HG02870 (cell line): ENCODE data around the gene FAM83E.

Source experiments
- ATAC-seq: cut with Tn5 transposase; IDR thresholded peaks from one replicate; pipeline ENCODE4 v1.9.1; 2021; ENCODE audit warnings: mild to moderate bottlenecking, moderate library complexity; ENCODE audit not compliant: unreplicated experiment

Gene FAM83E

DNA sequence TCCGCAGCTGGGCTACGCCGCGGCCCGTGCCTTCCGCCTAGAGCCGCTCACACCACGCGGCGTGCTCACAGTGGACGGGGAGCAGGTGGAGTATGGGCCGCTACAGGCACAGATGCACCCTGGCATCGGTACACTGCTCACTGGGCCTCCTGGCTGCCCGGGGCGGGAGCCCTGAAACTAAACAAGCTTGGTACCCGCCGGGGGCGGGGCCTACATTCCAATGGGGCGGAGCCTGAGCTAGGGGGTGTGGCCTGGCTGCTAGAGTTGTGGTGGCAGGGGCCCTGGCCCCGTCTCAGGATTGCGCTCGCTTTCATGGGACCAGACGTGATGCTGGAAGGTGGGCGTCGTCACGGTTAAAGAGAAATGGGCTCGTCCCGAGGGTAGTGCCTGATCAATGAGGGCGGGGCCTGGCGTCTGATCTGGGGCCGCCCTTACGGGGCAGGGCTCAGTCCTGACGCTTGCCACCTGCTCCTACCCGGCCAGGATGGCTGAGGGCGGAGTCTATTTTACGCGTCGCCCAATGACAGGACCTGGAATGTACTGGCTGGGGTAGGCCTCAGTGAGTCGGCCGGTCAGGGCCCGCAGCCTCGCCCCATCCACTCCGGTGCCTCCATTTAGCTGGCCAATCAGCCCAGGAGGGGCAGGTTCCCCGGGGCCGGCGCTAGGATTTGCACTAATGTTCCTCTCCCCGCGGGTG is 14.9 kb upstream of the FAM83E start:
- ATAC-seq, result no peak

DNA sequence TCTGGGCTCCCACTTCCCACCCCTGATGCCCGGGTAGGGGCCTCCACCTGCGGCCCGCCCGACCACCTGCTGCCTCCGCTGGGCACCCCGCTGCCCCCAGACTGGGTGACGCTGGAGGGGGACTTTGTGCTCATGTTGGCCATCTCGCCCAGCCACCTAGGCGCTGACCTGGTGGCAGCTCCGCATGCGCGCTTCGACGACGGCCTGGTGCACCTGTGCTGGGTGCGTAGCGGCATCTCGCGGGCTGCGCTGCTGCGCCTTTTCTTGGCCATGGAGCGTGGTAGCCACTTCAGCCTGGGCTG is 14.4 kb upstream of the FAM83E start:
- ATAC-seq, result no peak

DNA sequence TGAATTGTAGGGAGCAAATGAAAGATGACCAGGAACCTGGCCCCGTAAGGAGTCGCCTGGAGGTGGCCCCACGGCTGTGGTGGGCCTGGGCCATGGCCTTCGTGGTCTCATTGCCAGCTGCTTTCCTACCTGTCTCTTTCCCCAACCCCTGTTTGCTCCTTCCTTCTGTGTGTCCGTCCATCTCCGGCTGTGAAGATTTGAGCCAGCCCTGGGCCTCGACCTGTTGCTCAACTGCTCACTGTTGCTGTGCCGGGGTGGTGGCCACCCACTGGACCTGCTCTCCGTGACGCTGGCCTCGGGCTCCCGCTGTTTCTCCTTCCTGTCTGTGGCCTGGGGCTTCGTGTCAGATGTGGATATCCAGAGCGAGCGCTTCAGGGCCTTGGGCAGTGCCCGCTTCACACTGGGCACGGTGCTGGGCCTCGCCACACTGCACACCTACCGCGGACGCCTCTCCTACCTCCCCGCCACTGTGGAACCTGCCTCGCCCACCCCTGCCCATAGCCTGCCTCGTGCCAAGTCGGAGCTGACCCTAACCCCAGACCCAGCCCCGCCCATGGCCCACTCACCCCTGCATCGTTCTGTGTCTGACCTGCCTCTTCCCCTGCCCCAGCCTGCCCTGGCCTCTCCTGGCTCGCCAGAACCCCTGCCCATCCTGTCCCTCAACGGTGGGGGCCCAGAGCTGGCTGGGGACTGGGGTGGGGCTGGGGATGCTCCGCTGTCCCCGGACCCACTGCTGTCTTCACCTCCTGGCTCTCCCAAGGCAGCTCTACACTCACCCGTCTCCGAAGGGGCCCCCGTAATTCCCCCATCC is 13.8 kb upstream of the FAM83E start:
- ATAC-seq, result no peak

DNA sequence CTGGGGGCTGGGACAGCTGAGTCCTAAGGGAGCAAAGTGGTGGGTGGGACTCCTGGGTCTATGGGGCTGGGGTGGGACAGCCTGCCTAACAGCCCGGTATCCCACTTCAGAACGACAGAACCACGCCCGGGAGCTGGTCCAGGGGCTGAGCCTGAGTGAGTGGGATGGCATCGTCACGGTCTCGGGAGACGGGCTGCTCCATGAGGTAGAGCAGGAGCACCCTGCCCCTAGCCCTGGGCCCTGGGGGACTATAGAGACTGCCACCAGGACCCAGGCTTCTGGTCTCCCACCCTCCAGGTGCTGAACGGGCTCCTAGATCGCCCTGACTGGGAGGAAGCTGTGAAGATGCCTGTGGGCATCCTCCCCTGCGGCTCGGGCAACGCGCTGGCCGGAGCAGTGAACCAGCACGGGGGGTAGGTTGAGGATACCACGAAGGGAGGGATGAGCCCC is 13.0 kb upstream of the FAM83E start:
- no peak for ATAC-seq

DNA sequence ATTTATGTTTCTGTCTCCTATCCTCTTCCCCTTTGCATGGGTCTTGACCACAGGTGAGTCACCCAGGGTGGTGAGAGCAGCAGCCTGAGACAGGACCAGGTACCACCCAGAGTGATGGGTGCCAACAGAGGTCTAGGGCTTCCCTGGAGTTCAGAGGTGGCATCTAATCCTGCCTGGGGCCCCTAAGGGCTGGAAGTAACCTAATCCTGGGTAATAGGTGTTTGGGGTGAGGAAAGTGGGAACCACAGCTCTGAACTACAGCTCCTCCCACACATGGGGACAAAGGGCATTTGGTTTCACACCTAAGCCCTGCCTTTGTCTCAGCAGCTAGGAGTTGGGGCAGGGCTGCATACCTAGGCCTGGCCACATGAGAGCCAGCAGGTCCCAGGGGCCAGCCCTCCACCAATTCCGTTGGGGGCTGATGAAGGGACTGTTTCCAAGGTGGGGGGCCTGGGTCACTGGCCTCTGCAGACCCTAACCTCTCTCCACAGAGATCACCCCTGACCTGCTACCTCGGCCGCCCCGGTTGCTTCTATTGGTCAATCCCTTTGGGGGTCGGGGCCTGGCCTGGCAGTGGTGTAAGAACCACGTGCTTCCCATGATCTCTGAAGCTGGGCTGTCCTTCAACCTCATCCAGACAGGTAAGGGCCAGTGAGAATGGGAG is 12.5 kb upstream of the FAM83E start:
- no peak for ATAC-seq

DNA sequence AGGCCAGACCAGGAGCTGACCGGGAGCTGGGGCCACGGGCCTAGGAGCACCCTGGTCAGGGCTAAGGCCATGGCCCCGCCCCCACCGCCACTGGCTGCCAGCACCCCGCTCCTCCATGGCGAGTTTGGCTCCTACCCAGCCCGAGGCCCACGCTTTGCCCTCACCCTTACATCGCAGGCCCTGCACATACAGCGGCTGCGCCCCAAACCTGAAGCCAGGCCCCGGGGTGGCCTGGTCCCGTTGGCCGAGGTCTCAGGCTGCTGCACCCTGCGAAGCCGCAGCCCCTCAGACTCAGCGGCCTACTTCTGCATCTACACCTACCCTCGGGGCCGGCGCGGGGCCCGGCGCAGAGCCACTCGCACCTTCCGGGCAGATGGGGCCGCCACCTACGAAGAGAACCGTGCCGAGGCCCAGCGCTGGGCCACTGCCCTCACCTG is 11.0 kb upstream of the FAM83E start:
- no peak for ATAC-seq

DNA sequence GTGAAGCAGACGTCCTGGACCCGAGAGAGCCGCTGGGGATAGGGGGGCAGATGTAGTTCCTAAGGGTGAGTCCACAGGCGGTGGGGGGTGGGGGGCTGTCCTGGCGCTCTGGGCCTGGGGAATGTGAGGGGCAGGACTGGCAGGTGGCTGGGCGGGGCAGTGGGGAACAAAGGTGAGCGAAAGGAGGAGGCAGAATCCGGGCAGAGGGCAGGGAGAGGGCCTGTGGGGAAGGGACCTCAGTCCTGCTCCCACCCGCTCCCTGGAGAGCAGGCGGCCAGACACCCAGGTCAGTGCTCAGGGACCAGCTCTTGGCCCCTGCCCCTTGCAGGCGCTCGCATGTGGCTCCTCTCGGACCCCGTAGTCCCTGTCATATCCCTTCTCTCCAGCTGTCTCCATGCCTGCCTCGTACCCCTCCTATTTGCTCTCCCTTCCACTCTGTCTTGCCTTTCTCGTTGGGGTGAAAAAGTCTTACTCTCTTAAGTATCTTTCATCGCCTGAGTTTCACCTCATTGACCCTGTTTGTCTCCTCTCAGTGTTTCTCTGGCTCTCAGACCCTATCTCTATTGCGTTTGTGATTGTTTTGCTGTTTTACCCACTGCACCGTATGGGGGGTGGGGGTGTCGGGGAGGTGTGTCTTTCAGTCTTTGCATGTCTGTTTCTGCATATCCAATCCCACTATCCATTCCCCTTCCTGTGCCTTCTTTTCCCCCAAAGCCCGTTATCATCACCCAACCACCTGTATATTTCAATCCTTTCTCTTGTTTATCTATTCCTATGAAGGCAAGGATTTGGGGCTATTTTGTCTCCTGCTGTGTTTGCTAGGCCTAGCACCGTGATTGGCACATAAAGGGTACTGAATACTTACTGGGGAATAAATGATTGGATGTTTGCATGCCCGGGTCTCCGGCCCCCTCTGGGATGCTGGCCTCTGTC is 10.2 kb upstream of the FAM83E start:
- ATAC-seq, result no peak

DNA sequence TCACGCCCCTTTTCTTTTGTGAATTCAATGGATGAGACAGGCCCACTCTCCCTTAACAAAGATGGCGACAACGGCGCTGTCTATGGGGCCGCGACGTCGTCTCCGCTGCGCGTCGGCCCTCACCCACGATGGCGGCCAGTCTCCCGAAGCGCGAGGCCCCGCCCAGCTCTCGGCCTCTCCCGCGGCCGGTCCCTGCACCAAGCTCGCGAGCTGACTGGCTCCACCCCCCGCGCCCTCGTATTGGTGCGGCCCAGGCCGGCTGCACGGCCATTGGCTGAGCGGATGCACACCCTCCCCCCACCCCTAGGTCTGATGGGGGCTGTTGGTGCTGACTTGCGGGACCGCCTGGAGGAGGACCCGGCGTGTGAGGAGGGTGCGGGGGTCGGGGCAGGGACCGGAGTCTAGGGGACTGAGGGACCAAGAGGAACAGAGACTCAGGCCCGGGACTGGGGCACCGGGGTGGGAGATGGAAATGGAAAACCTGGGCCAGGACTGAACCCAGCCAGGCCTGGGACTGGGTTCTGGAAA is 9.3 kb upstream of the FAM83E start:
- peak; percentile 53 for ATAC-seq

DNA sequence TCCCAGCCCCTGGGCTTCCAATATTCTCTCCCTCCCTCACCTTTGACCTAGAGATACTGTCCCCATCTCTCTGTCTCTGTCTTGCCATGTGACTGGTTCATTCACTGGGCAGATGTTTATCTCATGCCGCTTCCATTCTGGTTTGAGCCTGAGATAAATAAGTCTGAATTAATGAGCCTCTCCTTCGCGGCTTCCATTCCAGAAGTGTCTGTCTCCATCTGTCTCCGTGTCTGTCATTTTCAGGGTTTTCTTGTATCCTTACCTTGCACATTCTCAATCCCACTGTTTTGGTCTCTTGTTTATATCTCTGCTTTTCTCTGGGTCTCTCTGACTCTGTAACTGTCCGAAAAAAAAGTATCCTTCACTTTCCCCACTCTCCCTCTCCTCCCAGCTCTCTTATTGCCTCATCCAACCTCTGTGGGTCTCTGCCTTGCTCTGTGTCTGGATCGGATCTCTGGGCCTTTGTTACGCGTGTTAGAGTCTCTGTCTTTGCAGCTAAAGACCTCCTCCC is 8.7 kb upstream of the FAM83E start:
- no peak for ATAC-seq

DNA sequence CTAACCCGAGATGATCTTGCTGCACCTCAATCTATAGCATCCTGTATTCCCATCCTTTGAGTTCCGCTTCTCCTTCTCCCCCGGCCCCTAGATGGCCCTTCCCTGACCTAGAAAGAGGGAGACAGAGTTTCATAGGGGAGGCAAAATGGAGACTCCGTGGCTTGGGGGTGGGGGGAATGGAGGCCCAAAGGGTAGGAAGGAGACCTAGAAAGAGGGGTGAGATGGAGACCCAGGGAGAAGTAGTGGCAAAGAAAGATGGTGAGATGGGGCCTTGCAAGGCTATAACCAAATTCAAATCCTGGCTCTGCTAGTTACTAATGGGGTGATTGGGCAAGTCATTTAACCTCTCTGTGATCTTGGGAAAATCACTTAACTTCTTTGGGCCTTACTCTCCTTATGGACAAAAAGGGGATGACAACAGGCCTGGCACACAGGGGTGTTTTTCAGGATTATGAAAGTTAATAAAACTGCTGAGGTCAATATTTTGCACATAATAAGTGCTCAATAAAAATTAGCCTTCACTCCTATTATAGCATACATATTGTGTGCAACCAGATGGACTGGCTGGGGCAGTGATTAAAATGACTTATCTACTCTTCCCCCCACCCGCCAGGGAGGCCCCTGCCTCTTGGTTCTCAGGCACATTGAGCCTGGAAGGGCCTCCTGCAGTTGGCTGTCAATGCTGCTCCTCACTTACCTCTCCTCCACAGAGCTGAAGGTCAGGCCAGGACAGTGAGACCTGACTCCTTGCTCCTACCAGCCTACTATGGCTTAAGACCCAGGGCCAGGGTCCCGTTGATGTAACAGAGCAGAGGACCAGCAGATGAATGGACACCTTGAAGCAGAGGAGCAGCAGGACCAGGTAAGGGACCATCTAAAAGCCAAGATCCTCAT is 5.1 kb upstream of the FAM83E start:
- ATAC-seq, result no peak

DNA sequence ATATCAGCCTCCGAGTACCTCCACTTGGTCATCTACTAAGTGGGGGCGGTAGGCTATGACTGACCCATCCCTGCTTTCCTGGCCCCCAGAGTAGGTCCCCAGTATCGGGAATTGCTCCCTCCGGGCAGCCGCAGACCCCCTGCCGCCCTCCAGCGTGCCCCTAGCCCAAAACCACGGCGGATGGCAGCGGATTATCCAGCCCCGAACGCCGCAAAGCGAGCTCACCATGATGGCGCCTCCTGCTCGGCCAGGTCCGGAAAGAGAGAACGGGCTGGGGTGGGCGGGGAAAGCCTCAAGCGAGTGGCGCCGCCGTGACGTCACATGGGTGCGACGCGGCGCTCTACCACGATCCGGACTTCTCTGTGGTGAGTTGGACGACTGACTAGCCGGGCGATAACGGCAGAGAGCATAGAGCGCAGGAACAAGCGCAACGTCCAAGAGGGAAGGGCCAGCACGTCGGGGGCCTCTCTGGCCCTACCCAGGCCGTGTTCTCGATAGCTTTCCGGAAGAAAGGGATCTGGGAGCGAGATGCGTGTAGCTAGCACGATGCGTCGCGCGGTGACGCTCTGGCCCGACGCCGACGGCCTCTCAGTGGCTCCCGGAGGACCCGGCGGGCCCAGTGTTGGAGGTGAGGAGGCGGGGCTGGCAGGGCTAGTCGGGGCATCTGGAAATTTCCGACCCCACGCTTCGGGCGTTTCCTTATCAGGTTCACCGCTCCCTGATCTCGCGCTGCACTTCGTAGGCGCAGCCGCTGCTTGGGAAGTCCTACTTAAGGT is 4.2 kb upstream of the FAM83E start, which contains the start of the genes RPL18 and SPHK2:
TSS of gene RPL18 (minus strand) at position 263 of the 776 bp plus-strand sequence. CDS start at position 228, 35 bp downstream.
TSS of gene SPHK2 (plus strand) at position 591 of the 776 bp plus-strand sequence. CDS start 1,009 bp downstream, outside the sequence.
- peak; percentile 80 for ATAC-seq

DNA sequence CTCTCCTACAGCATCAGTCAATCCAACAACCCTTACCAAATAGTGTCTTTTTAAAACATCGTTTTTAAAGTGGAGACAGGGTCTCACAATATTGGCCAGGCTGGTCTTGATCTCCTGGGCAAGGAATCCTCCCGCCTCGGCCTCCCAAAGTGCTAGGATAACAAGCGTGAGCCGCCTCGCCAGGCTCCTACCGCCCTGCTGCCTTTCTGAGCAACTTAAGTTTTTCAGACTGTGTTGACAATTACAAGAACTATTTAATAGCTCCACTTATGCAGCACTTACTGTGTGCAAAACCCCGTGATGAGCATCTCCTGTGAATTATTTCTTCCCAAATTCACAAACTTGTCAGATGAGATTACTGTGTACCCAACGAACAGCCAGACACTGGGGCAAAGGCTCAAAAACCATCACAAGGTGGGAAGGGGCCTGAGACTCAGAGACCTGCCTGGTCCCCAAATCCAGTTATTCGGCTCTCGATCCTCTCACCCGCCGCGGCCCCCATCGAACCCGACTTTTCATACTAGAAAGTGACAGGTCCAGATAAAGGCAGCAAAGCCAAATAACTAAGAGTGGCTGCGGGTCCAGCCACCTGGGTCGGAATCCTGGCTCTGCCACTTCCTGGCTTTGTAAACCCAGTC is 3.5 kb upstream of the FAM83E start:
- no peak for ATAC-seq

DNA sequence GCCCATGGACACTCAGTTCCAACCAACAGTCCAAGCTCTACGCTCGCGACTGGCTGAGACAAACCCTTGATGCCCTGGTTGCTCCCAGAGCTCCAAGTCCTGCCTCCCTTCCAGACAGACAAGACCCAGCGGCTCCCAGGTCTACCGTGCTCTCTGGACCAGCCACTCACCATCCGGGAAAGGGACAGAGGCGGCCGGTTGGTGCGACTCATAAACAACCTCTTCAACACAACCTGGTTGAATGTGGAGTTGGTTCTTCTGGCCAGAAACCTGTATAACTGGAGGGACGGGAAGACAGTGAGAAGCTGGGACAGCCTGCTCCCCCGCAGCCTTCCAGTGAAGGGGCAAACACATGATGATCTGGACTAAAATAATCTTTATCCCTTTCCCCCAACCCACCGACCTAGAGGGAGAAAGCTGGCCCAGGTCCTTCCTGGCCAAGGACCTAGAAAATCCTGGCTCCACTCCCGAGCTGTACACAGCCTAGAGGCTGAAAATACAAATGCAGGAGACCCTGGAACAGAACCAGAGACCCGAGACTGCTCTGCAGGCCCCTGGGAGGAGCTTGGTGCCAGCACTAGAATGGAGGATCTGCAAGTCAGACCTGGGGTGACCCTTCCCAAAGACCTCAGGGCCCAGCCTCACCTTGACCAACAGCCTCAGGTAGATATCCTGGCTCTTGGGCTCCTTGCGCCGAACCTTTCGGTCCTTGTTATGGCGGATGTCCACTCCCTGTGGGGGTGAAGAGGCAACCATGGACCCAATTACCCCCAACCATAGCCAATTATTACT is 2.5 kb upstream of the FAM83E start:
- no peak for ATAC-seq

DNA sequence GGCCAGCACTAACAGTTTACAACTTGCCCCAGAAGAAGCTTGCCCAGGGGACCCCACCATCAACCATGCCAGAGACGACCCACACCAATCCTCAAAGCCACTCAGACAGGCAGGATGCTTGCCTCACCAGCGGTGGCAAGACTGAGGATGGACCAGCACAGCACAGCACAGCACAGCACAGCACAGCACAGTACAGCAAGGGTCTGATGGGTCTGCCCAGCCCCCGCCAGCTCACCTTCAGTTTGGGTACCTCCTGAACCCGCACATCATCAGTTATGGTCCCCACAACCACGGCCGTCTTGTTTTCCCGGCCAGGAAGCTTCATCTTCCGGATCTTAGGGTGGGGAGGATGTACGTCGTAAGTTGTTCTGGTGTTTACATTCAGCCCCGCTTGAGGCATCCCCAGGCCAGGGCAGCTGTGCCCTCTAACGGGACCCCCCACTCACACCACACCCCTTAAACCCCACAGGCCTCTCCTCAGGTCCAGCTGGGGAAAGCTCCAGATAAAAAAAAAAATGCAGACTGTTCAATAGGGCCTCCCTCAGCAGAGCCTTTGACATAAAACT is 1.7 kb upstream of the FAM83E start:
- ATAC-seq, result no peak

DNA sequence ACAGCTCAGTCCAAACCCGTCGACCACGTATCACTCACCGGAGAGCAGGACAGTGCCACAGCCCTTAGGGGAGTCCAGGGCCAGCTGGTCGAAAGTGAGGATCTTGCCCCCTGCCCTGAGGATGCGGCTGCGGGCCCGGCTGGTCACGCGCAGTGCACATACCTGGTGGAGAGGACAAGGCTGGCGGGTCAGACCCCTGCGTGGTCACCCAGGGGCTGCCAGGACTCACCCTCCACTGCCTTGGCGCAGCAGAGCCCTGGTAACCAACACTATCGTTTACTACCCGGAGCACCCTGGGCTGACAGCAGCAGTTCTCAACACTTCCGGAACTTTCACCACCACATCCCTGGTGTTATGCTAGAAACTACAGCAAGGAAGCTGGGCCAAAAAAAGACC is 1.2 kb upstream of the FAM83E start:
- no peak for ATAC-seq

DNA sequence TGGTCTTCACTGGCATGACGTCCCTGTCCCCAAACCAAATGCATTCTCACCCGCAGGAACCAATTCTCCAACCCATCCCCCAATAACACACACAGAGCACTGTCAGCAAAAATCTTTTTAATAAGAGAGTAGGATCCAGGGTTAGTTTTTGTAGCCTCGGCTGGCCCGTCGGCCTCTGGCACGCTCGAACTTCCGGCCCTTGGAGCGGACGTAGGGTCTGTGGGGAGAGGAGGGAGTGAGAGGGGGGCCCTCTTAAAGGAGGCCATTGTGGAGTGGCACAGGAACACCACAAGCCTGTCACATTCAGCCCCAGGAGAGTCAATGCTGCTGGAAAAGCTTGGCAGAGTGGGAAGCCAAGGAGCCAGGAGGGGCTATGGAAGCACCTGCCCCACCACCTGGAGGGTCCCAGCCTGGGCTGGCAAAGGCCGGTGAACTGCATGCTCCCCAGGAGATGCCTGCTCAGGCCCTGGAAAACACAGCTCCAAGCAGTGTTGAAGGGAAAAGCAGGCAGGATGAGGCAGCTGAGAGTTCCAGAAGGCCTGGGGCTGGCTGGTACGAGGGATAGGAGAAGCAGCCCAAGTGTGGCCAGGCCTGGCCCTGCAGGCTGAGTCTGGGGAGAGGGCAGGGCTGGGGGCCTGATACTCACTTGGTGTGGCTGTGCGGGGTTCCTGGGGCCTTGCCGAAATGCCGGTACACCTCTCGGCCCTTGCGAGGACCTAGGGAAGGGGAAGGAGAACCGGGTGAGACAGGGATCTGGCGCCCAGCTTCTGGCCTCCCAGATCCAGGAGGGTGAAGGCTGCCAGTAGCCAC is 560 bp upstream of the FAM83E start:
- no peak for ATAC-seq
